Neural progenitor cell (in vitro differentiated cells): Measurements from ENCODE around the gene PITRM1. TPM values are rescaled to one million over a fixed set of nuclear protein-coding genes. Genes with fewer than 3 reads are reported as not detected.

ENCODE experiments used
- DNase-seq: peaks from one replicate; pipeline ENCODE4 v3.0.0-alpha.2; 2016; ENCODE audit warnings: low spot score
- H2AFZ ChIP-seq: fragments of 200-600 bp; sonication (generic); replicated peaks from 2 replicates; pipeline ENCODE4 v1.6.1; 2016; ENCODE audit warnings: antibody characterized with exemption
- H3F3A ChIP-seq: fragments of 200-600 bp; sonication (generic); 2 replicates; pipeline ENCODE4 v1.6.1; 2016; ENCODE audit warnings: antibody characterized with exemption, low read depth
- H3K27ac ChIP-seq: fragments of 200-600 bp; sonication (generic); 2 replicates; pipeline ENCODE4 v1.5.1; 2016; ENCODE audit warnings: mild to moderate bottlenecking
- H3K27me3 ChIP-seq: fragments of 200-600 bp; sonication (generic); 2 replicates; pipeline ENCODE4 v1.6.1; 2016; ENCODE audit warnings: mild to moderate bottlenecking, moderate library complexity
- H3K36me3 ChIP-seq: fragments of 200-600 bp; sonication (generic); 2 replicates; pipeline ENCODE4 v1.5.1; 2016
- H3K4me1 ChIP-seq: fragments of 200-600 bp; sonication (generic); 2 replicates; pipeline ENCODE4 v1.6.1; 2016; ENCODE audit warnings: mixed run types
- H3K4me2 ChIP-seq: fragments of 200-600 bp; sonication (generic); 2 replicates; pipeline ENCODE4 v1.6.1; 2016
- H3K4me3 ChIP-seq: fragments of 200-600 bp; sonication (generic); 2 replicates; pipeline ENCODE4 v1.5.1; 2016
- H3K79me2 ChIP-seq: fragments of 200-600 bp; sonication (generic); 2 replicates; pipeline ENCODE4 v1.6.1; 2016; ENCODE audit warnings: low read depth
- H3K9ac ChIP-seq: fragments of 200-600 bp; sonication (generic); 2 replicates; pipeline ENCODE4 v1.6.1; 2016
- H3K9me3 ChIP-seq: fragments of 200-600 bp; sonication (generic); 2 replicates; pipeline ENCODE4 v1.5.1; 2016; ENCODE audit warnings: low read depth
- H4K20me1 ChIP-seq: fragments of 200-600 bp; sonication (generic); 2 replicates; pipeline ENCODE4 v1.6.1; 2016; ENCODE audit warnings: low read depth
- H3K27ac Mint-ChIP-seq: 3 replicates; pipeline ENCODE4 v1.8.0; 2021; ENCODE audit warnings: mixed read lengths
- H3K27me3 Mint-ChIP-seq: 2 replicates; pipeline ENCODE4 v1.8.0; 2022; ENCODE audit warnings: low read depth, mild to moderate bottlenecking, inconsistent platforms, moderate library complexity, mixed read lengths; ENCODE audit not compliant: insufficient read depth
- H3K36me3 Mint-ChIP-seq: 3 replicates; pipeline ENCODE4 v1.8.0; 2021; ENCODE audit warnings: mixed read lengths
- H3K4me1 Mint-ChIP-seq: 3 replicates; pipeline ENCODE4 v1.8.0; 2021; ENCODE audit warnings: mixed read lengths
- H3K4me3 Mint-ChIP-seq: 3 replicates; pipeline ENCODE4 v1.8.0; 2021; ENCODE audit warnings: mild to moderate bottlenecking, moderate library complexity, mixed read lengths
- H3K9me3 Mint-ChIP-seq: 3 replicates; pipeline ENCODE4 v1.8.0; 2020; ENCODE audit warnings: mixed read lengths
- EZH2 ChIP-seq: fragments of 200-600 bp; sonication (generic); IDR thresholded peaks from 2 replicates; pipeline ENCODE4 v1.6.1; 2017; ENCODE audit warnings: antibody characterized with exemption, mild to moderate bottlenecking, moderate library complexity
- EZH2phosphoT487 ChIP-seq: fragments of 200-600 bp; sonication (generic); IDR thresholded peaks from 2 replicates; pipeline ENCODE4 v1.6.1; 2017; ENCODE audit warnings: antibody characterized with exemption
- total RNA-seq: library from RNA; depleted of rRNA; stranded (reverse); fragments of >200 nt; gene quantifications from 2 replicates; pipeline ENCODE4 v1.2.3, GENCODE V29; 2015; ENCODE audit warnings: low replicate concordance
- TF ChIP-seq, protein P1 (sequence below): fragments of 200-600 bp; sonication (generic); IDR thresholded peaks from 2 replicates; pipeline ENCODE4 v1.5.1; 2017; ENCODE audit warnings: antibody characterized with exemption, mild to moderate bottlenecking

The PITRM1 gene
- total RNA-seq, 1 donor from 2014 or later: 38.0 TPM

DNA sequence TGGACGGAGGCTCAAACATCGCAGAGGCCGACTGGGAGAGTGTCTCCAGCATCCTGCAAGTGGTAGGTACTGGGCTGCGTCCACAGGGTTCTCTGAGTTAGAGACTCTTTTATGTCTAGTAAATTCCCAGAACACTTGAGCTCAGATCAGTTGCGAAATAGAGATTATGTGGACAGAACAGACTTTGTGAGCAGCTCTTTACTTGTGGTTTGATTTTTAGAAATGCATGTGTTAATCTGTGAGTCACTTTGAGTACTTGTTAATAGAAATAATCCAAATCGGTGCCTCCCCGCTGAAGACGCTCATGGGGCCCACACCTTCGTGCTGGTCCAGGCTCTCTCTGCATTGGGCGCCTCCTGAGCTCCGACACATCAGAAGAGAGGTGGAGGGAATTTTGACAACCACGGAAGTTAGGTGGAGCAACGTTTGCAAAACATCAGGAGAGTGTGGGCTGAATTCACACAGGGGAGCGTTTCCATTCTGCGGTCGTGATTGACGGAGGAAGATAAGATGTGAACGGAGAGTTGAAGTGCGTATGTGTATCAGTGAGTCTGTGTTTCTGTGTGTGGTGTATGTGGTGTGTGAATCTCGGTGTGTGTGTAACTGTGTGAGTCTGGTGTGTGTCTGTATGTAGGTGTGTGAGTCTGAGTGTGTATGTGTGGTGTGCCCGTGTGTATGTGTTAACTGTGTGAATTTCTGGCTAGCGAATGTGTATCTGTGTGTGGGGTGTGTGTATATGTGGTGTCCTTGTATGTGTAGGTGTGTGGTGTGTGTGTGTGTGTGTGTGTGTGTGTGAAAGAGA lies 73.1 kb downstream of the PITRM1 start:
- no peak overlapping the region for H3K27ac ChIP-seq
- no peak overlapping the region for H3K4me3 Mint-ChIP-seq
- H3K4me1 Mint-ChIP-seq: peaks cover 15% of the 10 kb centered on the region
- no peak overlapping the region for H3K4me2 ChIP-seq
- no peaks in the 10 kb centered on the region for H3F3A ChIP-seq
- peaks cover 7% of the 10 kb centered on the region for H3K9me3 Mint-ChIP-seq
- H3K36me3 Mint-ChIP-seq: peaks cover 36% of the 10 kb centered on the region
- H3K4me1 ChIP-seq: peaks cover 5% of the 10 kb centered on the region
- no peaks in the 10 kb centered on the region for H3K36me3 ChIP-seq
- no peak overlapping the region for H3K27ac Mint-ChIP-seq
- no peak for DNase-seq
- no peak overlapping the region for H3K9ac ChIP-seq
- H2AFZ ChIP-seq: no peak overlapping the region
- peaks cover 5% of the 10 kb centered on the region for H3K27me3 Mint-ChIP-seq
- H3K27me3 ChIP-seq: no peaks in the 10 kb centered on the region
- H3K9me3 ChIP-seq: no peaks in the 10 kb centered on the region
- peaks cover 13% of the 10 kb centered on the region for H3K79me2 ChIP-seq
- no peaks in the 10 kb centered on the region for H4K20me1 ChIP-seq
- TF ChIP-seq EZH2phosphoT487 (no peak), EZH2 (no peak)
- TF ChIP-seq, protein P1, sequence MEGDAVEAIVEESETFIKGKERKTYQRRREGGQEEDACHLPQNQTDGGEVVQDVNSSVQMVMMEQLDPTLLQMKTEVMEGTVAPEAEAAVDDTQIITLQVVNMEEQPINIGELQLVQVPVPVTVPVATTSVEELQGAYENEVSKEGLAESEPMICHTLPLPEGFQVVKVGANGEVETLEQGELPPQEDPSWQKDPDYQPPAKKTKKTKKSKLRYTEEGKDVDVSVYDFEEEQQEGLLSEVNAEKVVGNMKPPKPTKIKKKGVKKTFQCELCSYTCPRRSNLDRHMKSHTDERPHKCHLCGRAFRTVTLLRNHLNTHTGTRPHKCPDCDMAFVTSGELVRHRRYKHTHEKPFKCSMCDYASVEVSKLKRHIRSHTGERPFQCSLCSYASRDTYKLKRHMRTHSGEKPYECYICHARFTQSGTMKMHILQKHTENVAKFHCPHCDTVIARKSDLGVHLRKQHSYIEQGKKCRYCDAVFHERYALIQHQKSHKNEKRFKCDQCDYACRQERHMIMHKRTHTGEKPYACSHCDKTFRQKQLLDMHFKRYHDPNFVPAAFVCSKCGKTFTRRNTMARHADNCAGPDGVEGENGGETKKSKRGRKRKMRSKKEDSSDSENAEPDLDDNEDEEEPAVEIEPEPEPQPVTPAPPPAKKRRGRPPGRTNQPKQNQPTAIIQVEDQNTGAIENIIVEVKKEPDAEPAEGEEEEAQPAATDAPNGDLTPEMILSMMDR: no peak
- H3K4me3 ChIP-seq: no peak overlapping the region

DNA sequence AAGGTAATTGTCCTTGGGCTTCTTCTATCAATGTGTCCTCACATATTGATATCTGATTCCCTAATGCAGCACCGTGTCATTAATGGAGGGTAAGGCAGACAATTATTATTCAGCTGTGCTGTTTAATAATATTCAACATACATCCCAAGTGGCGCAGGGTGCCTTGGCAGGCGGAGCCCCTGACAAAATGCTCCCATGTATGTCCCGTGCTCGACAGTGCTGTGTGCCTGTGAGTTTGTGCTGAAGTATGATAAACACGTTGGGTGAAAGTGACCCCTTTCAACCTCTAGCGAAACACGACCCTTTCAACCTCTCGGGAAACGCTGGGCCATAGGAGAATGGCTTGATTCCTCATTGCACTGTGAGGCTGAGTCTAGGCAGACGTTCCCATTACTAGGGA lies 73.9 kb downstream of the PITRM1 start:
- DNase-seq: no peak
- Histone ChIP-seq H3K9me3 (no peaks in the 10 kb centered on the region), H3K4me2 (no peak overlapping the region), H3K36me3 (no peaks in the 10 kb centered on the region), H3K79me2 (peaks cover 13% of the 10 kb centered on the region), H3K4me3 (no peak overlapping the region), H4K20me1 (no peaks in the 10 kb centered on the region), H3F3A (no peaks in the 10 kb centered on the region), H3K9ac (no peak overlapping the region), H3K27me3 (no peaks in the 10 kb centered on the region), H2AFZ (no peak overlapping the region), H3K4me1 (peaks cover 11% of the 10 kb centered on the region), H3K27ac (no peak overlapping the region)
- peak overlapping the region; percentile 69 for H3K27ac Mint-ChIP-seq
- H3K4me3 Mint-ChIP-seq: no peak overlapping the region
- H3K4me1 Mint-ChIP-seq: peaks cover 21% of the 10 kb centered on the region
- H3K9me3 Mint-ChIP-seq: peaks cover 5% of the 10 kb centered on the region
- H3K36me3 Mint-ChIP-seq: peaks cover 33% of the 10 kb centered on the region
- H3K27me3 Mint-ChIP-seq: peaks cover 4% of the 10 kb centered on the region
- TF ChIP-seq EZH2phosphoT487 (no peak), EZH2 (no peak)
- TF ChIP-seq, protein P1: no peak

DNA sequence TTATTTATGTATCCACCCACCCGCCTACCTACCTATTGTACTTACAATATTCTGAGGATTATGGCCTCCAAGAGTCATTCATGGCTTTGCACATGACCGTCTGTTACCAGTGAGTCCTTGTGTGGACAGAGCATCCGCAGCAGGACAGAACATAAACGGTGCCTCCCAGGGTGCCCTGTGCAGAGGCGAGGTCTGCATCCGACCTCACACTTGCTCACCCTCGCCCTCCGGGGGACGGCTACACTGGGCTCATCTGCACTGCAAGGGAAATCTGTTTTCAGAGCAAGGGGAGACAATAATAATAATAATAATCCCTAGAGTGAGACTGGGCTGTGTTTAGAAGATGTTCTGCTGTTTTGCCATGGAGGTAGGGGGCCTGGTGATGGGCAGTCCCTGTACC lies 75.4 kb downstream of the PITRM1 start:
- H3K27ac ChIP-seq: no peak overlapping the region
- TF ChIP-seq EZH2phosphoT487: no peak
- TF ChIP-seq, protein P1: no peak
- TF ChIP-seq EZH2: no peak
- H3K9me3 Mint-ChIP-seq: peaks cover 5% of the 10 kb centered on the region
- no peaks in the 10 kb centered on the region for H3K36me3 ChIP-seq
- peaks cover 11% of the 10 kb centered on the region for H3K4me1 ChIP-seq
- no peaks in the 10 kb centered on the region for H3K9me3 ChIP-seq
- no peak overlapping the region for H3K4me3 Mint-ChIP-seq
- no peaks in the 10 kb centered on the region for H3K27me3 ChIP-seq
- H3K79me2 ChIP-seq: peaks cover 13% of the 10 kb centered on the region
- H3K27me3 Mint-ChIP-seq: peaks cover 9% of the 10 kb centered on the region
- H4K20me1 ChIP-seq: no peaks in the 10 kb centered on the region
- H3K4me1 Mint-ChIP-seq: peaks cover 24% of the 10 kb centered on the region
- H3K9ac ChIP-seq: no peak overlapping the region
- H3F3A ChIP-seq: no peaks in the 10 kb centered on the region
- peaks cover 32% of the 10 kb centered on the region for H3K36me3 Mint-ChIP-seq
- no peak overlapping the region for H3K27ac Mint-ChIP-seq
- H3K4me2 ChIP-seq: no peak overlapping the region
- H3K4me3 ChIP-seq: no peak overlapping the region
- no peak overlapping the region for H2AFZ ChIP-seq
- no peak for DNase-seq
